ENCODE results near the gene CHCHD10.

CHCHD10 gene
- 8.2 to 12.4 reads per million in 2 experiments for total RNA-seq

DNA sequence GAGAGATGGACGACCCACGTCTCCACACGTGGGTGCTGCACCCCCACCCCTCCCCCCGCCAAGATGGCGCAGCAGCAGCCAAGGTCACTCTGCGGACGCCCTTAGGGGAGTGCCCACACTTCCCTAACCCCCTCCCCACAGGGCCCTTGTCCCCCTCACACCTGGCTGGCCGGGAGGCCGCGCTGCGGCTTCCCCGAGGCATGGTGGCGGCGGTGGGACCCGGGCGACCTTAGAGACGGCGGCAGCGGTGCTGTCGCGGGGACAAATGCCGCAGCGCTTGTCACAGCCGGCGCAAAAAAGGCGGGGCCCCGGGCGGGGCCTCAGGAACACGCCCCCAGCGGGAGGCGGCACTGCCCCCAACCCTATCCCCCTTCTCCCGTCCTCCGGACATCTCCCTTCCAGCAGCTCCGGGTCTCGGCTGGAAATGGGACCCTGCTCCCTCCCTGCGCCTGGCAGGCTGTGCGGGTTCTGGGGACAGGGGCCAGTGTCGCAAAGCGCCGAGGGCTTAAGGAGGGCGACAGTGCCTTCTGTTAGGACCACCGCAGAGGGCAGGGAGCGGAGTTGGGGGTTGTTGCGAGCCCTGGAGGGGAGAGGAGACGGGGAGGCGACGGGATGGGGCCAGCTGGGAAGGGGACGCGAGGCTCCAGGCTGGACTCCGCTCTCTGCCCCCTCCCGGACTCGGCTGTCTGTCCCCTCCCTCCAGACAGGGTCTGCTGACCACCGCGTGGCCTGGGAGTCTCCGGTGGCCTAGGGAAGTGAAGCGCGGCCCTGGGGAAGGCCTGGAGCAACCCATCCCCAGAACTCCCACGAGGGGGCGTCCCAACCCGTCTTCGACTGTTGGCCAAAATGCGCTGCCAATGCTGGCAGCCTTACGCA is at the start of gene CHCHD10:
Gene CHCHD10 (minus strand): TSS at position 300 of the 876 bp plus-strand sequence. CDS start 98 bp downstream, at position 202.
- DNase-seq (ENCODE audit: low read depth), result peak; percentile 61

DNA sequence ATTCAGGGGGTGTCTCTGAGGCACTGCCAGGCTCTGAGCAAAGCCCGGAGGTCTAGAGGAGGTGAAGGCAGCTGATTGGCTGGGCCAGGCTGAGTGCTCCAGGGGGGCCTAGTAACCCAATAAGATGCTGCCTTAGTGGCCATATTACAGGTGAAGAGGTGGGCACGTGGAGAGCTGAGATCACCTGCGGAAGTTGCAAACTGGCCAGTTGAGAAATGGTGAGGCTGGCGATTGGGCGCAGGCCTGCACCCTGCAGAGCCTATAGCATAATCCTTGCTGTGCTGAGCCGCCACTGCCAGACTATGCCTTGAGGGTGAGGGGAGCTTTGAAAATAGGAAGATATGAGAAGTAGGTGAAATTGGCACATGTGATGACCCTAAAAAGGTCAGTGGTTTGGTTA is 49.4 kb upstream of the CHCHD10 start:
- no peak for DNase-seq (ENCODE audit: low read depth)

DNA sequence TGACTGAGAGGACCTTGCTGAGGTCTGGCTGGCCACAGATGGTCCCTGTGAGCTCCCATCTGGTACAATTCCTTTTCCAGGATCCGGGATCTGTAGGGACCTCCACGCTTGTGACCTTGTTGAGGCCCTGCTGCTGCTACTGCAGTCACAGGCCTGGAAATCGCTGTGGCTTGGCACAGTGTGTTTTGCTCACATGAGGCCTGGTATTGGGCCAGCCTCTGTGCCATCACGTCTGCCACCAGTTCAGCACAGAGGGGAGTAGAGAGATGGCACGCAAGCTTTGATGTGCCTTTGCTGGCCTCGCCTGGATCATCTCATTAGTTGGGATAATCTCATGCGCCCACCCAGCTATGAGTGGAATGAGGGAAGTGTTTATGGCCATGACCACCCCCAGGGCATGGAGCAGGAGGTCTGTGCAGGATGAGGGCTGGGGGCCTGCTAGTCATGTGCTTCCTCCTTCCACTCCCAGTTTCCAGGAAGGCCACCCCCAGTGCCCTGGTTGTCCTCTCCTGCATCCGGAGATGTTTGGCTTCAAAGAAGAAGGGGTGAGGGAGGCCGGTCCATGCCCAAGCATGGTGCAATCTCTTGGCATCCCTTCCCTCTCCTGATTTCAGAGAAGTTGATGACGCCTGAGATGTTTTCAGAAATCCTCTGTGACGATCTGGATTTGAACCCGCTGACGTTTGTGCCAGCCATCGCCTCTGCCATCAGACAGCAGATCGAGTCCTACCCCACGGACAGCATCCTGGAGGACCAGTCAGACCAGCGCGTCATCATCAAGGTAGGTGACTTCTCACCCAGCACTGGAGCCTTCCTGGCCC is 48.6 kb upstream of the CHCHD10 start:
- DNase-seq (ENCODE audit: low read depth), result no peak

DNA sequence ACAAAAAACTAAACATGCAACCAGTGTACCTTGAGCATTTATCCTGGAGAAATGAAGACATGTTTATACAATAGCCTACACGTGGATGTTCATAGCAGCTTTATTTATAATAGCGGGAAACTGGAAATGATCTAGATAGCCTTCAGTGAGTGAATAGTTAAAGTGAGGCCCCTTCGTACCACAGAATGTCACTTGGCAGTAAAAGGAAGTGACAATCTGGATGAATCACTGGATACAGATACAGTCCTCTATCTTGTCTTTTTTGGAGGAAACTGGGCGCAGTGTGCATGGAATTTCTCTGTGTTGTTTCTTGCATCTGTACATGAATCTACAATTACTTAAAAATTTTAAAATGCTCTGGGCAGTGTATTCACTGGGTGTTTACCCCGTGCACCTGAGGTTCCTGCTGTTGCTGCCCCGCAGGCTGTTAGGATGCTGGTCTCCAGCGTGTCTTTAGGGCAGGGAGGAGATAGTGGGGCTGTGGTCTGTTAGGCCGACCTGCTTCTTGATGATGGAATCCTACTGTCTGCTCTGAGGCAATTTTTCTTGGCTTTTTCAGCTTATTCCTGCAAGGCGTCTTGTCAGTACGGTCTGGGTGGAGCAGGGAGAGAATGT is 47.9 kb upstream of the CHCHD10 start:
- DNase-seq (ENCODE audit: low read depth), result no peak

DNA sequence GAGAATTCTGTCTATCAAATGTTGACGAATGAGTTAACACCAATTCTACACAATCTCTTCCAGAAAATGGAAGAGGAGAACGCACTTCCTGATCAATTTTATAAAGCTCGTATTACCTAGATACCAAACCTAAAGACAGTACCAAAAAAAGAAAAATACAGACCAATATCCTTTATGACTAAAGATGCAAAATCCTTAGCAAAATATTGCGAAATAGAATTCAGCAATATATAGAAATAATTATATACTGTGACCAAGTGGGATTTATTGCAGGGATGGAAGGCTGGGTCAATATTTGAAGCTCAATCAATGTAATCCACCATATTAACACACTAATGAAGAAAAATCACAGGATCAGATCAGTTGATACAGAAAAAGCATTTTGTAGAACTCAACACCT is 44.6 kb upstream of the CHCHD10 start:
- DNase-seq (ENCODE audit: low read depth), result no peak

DNA sequence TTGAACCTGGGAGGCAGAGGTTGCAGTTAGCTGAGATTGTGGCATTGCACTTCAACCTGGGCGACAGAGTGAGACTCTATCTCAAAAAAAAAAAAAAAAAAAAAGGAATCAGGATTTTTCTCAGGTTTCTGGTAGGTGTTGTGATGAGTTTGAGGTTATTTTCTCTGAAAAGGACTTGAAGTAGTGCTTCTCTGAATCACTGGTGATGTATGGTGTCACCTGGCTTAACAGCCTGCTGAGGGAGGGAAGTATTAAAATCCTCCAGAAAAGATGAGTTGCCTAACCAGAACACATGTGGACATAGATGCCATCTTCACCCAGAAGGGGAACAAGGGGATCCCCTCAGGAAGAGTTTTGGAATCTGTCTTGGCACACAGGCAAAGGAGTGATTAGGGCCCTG is 39.1 kb upstream of the CHCHD10 start:
- no peak for DNase-seq (ENCODE audit: low read depth)

DNA sequence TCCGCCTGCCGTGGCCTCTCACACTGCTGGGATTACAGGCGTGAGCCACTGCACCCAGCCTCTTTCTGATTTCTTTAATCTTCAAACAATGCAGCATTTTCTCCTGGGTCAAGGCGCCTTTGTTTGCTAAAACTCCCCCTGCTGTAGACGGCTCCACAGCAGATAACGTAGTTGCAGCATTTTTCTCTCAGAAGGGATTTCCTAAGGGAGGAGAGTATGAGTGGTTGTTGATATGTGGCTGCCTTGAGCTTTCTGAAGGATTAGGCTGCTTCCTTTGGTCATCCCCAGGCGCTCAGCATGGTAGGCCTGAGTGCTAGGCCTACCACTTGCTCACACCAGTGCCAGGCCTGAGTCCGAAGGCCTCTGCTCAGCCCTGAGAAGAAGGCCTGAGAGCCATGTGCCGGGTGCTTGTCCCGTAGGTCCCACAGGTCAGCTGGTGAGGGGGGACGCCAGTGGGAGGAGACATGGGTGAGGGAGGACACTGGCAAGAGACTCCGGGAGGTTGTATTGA is 37.1 kb upstream of the CHCHD10 start:
- DNase-seq (ENCODE audit: low read depth), result no peak

DNA sequence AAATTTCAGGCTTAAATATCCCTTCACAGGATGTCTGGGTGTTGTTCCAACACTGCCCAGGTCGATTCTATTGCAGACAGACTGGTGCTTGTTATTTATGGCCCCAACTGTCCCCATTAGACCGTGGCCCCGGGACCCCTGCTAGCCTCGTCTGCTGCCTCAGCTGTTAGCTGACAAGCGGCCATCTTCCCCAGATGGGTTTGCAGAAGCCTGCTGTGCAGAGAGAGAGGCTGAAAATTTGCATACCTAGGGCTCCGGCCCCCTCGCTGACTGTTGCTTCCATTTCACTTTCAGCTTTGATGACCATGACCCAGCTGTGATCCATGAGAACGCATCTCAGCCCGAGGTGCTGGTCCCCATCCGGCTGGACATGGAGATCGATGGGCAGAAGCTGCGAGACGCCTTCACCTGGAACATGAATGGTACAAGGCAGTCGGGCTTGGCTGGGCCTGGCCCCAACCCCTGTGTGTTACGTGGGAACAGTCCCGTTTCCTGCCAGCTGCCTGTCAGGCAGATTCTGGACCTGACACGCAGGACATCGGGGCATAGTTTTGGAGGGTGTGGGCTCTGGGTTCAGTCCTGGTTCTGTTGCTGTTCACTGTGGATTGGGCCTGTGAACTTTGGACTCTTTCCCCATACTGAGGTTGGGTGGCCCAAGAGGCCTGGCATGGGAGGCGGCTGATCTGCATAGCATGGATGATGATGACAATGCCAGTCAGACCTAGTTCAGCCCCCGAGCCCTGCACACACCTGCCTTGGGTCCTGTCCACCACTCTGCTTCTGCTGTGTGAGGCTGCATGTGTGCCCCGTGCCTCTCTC is 35.4 kb upstream of the CHCHD10 start:
- no peak for DNase-seq (ENCODE audit: low read depth)

DNA sequence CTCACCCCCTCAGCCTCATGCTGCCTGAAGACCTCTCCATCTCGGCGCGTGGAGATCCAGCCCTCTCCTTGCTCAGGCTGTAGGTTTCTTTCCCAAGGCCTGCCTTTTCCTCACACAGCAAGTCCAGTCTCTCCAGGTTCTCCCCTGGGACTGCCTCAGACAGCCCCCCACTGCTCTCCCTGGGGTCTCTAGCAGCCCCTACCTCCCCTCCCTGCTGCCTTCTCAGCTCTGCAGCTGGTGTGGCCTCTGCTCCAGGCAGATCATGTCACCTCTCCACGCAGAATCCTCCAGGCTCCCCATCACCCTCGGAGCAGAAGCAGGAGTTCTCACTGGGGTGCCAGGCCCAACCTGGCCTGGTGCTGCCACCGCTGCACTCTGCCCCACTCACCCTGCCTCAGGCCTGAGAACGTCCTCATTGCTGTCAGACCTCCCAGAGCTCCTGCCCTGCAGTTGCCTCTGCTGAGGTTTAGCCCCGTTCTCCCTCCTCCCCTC is 34.2 kb upstream of the CHCHD10 start:
- no peak for DNase-seq (ENCODE audit: low read depth)

DNA sequence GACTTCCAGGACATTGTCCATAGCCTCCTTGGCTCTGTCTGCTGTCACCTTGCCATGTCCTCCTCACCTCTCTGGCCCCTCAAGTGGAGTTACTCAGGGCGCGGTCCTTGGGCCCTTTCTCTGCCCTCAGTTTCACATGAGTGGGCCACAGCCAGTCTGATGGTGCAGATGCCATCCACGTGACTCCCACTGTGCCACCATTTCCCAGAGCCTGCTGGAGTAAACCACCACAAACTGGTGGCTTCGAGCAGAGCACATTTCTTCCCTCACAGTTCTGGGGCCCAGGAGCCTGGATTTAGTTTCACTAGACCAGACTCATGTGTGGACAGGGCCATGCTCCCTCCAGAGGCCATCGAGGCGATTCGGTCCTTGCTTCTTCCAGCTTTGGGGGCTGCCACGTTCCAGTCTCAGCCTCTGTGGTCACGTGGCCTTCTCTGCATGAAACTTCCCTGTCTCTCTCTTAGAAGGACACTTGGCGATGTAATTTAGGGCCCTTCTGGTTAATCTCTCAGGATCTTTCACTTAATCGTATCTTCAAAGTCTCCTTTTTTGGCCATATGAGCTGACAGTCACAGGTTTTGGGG is 33.6 kb upstream of the CHCHD10 start:
- no peak for DNase-seq (ENCODE audit: low read depth)

DNA sequence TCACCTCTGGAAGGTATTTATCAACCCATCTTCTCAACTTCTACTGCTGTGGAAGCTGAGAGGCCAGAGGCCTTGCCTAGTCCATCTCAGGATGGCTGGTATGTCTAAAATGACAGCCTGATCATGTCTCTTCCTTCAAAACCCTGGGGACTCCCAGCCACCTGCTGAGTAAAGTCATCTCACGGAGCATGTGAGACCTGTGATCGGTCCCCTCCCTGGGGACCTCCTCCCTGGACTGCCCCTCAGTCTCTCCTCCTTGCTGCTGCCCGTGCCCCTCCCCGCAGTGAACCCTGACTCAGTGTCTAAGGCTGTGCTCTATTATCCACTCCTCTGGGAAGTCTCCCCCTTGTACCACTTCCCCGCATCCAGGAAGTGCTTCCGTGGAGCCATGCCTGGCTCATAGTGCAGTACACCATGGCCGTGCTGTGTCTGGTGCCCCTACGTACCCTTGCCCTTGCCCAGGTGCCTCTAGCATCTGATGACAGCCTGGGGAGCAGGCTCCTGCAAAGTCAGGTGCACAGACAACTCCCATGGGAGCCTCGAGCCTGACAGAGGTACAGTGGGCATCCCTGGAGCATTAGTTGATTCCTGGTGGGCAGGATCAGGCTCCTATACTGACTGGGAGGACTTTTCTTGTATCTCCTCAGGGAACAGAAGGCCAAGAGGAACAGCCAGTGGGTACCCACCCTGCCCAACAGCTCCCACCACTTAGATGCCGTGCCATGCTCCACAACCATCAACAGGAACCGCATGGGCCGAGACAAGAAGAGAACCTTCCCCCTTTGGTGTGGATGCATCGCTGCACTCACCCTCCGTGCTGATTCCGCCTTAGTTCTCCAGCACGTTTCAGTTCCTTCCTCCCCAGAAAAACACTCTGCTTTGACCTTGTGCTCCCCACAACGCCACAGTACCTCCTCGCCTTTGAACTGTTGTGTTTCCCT is 32.8 kb upstream of the CHCHD10 start:
- no peak for DNase-seq (ENCODE audit: low read depth)

DNA sequence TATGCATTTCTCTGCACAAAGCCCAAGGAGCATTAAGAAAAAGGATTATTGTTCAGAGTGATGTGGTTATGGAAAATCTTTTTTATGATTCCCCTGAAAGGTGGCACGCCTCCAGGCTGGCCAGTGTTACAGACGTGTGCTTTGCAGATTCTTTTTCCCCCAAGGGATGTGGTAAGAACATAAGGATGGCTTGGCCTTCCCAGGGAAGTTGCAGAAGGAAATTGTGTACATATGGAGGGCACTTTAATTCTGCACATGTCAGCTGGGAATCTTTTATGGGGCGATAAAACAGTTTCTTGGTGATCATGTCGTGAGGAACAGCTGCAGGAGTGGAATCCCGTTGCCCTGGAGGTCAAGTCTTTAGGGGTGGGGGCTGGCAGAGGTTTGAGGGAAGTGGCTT is 28.7 kb upstream of the CHCHD10 start:
- no peak for DNase-seq (ENCODE audit: low read depth)

DNA sequence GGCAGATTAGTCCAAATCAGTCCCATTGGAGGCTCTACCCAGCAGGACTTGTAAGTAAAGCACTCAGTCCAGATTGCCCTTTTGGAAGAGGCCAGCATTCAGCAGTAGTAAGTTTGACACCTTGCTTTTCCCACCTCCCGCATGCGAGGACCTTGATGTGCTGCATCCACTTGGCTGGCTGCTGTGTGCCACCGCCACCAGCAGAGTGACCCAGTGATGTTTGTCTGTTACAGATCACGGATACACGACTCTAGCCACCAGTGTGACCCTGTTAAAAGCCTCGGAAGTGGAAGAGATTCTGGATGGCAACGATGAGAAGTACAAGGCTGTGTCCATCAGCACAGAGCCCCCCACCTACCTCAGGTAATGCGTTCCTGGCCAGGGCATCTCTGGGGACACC is 25.6 kb upstream of the CHCHD10 start:
- no peak for DNase-seq (ENCODE audit: low read depth)

DNA sequence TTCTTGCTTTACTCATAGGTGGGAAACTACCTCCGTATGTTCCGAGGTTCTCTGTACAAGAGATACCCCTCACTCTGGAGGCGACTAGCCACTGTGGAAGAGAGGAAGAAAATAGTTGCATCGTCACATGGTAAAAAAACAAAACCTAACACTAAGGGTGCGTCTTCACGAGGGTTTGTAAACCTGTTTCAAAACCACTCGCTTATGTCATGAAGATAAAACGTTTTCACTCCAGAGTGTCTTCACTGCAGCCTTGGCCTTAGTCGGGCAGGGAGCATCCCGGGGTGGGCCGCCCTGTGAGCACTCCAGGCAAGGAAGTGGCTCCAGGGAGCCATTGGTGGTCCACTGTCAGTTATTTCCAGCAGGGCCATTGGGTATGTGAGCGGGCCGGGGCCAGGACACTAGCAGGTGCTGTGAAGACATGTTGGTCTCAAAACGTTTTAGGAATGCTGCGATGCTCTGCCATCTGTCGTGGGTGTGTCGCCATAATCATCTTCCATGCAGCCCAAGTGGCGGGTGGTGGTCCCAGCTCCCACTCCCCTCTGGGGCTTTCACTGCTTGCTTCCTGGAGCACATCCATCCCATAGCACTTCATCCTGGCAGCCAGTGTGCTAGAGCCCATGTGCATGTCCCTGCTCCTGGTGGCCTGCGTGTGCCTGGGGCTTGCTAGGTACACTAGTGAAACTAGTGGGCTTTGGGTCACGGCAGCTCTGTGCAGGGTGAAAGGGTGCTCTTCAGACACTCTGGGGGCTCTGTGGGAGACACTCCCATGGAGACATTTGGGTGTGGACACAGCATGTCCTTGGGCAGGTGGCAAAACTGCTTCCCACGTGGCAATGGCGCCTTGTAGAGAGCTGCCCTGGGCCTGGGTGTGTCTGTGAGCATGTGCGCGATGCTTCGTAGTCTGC is 24.2 kb upstream of the CHCHD10 start:
- DNase-seq (ENCODE audit: low read depth), result no peak

DNA sequence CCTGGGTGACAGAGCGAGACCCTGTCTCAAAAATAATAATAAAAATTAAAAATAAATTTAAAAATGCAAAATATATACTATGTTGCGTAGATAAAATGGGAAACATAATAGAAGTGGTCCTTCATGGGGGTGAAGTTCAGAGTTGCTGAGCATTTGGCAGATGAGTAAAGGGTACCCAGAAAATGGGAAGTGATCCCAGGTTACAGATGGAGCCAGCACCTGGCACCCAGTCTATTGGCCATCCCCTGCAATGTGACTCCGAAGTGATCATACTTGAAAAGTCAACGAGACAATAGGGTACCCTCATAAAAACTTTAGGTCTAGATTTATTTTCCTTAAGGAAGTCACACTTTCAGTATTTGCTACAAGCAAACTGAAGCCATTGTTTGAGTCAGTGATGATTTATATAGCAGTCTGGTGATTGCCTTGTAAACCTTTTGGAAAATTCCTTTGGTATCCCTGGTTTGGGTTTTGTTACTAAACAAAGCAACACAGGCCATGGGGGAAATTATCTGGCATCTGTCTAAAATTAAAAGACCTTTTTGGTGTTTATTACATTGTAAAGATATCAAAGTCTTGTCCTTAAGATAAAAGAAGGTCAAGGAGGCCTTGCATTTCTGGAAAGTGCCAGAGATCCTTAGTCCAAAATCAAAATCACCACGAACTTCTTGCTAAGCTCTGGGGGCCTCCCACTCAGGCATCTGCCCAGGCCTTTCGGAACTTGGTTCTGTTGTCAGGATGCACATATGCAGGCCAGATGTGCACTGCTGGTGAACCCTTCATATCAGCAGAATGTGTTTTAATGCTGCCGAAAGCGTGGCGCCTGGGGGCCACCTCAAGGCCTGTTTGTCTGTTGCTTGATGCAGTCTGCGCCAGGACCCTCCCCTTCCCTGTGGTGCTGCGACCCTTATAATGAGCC is 23.3 kb upstream of the CHCHD10 start:
- no peak for DNase-seq (ENCODE audit: low read depth)

DNA sequence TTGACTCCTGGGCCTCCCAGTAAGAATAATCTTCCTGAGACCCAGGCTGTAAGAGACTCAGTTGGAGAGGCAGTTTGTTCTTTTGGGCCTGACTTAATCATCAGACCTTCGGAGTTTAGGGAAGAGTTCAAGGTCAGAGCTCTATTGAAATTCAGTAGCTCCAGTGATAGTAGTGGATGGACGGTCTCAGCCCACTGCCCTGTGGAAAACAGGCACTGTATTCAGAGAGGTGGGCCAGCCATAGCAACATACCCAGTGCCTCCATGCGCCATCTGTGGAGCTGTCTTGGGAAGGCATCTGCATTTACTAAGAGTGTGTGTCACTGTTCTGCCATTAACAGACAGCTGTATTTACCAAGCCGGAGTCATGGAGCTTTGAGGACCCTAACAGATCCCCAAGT is 21.9 kb upstream of the CHCHD10 start:
- no peak for DNase-seq (ENCODE audit: low read depth)

DNA sequence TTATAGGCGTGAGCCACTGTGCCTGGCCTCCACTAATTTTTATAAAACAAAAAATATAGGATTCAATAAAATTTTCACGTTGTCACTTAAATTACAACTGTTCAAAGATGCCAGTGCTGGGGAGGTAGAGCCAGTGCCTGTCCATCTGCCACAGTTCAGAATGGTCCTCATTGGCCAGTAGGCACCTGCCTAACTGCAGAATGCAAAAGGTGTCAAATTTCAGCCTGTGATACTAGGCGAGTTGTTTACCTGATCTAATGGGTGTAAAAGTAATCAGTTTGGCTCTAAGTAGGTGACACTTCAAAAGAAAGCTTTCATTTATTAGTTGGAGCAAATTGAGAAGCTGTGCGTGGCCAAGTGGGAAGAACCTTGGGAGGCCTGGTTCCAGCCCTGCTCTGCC is 21.3 kb upstream of the CHCHD10 start:
- no peak for DNase-seq (ENCODE audit: low read depth)

DNA sequence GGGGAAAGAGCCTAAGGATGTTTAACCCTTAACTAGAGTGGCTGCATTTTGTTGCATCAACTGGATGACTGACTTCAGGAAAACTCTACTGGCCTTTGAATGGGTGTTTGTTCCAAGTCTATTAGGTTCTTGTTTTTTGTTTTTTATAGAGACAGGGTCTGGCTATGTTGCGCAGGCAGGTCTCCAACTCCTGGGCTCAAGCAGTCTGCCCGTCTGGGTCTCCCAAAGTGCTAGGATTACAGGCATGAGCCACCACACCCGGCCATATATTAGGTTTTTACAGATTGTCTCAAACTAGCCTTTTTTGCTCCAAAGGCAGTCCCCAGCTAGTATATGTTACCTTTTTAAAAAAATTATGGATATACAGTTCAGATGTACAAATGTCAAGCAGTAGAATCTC is 20.1 kb upstream of the CHCHD10 start:
- no peak for DNase-seq (ENCODE audit: low read depth)

Measured in T follicular helper cell (primary cell).